Fibroblast of lung (primary cell): ENCODE results near the gene SUV39H2. TPM values are rescaled to one million over a fixed set of nuclear protein-coding genes. Genes with fewer than 3 reads are reported as not detected.

Experiments
- DNase-seq, 2 donors: peaks; one replicate each; pipeline versions ENCODE4 v3.0.0 to v3.0.0-alpha.2; 2010; ENCODE audit warnings: low read depth in 2 of 2
- H2AFZ ChIP-seq: 2 replicates; pipeline ENCODE4 v1.5.1; 2012; ENCODE audit warnings: low read length, control low read depth, inconsistent platforms
- H3K27ac ChIP-seq: 2 replicates; pipeline ENCODE4 v1.5.1; 2011; ENCODE audit warnings: low read length, control low read depth; ENCODE audit not compliant: insufficient read depth
- H3K27me3 ChIP-seq: 2 replicates; pipeline ENCODE4 v1.5.1; 2011; ENCODE audit warnings: mild to moderate bottlenecking, low read length; ENCODE audit not compliant: control insufficient read depth, insufficient read depth
- H3K36me3 ChIP-seq: 2 replicates; pipeline ENCODE4 v1.5.1; 2011; ENCODE audit warnings: low read length; ENCODE audit not compliant: control insufficient read depth, insufficient read depth
- H3K4me1 ChIP-seq: 2 replicates; pipeline ENCODE4 v1.5.1; 2011; ENCODE audit warnings: low read length; ENCODE audit not compliant: control insufficient read depth, insufficient read depth; ENCODE audit errors: extremely low read depth
- H3K4me2 ChIP-seq: 2 replicates; pipeline ENCODE4 v1.5.1; 2011; ENCODE audit warnings: low read length, control low read depth; ENCODE audit not compliant: insufficient read depth; ENCODE audit errors: extremely low read depth
- H3K4me3 ChIP-seq, 4 experiments: fragments of 200-600 bp in 1 of 4; sonication (generic) in 1 of 4; replicated peaks in 1 of 4; 2 replicates each; pipeline ENCODE4 v1.5.1; 2011 to 2016; ENCODE audit warnings: low read length in 4 of 4, low read depth in 3 of 4, mild to moderate bottlenecking in 3 of 4, control low read depth in 2 of 4, inconsistent platforms in 1 of 4, mixed read lengths in 1 of 4; ENCODE audit not compliant: insufficient read depth in 1 of 4; ENCODE audit errors: control extremely low read depth in 1 of 4
- H3K79me2 ChIP-seq: 2 replicates; pipeline ENCODE4 v1.5.1; 2012; ENCODE audit warnings: mild to moderate bottlenecking, low read length, inconsistent platforms; ENCODE audit not compliant: control insufficient read depth, insufficient read depth
- H3K9ac ChIP-seq: 2 replicates; pipeline ENCODE4 v1.5.1; 2011; ENCODE audit warnings: mild to moderate bottlenecking, low read length, control low read depth; ENCODE audit not compliant: insufficient read depth
- H3K9me3 ChIP-seq: 2 replicates; pipeline ENCODE4 v1.5.1; 2012; ENCODE audit warnings: low read depth, low read length; ENCODE audit not compliant: control insufficient read depth, insufficient read depth
- H4K20me1 ChIP-seq: 2 replicates; pipeline ENCODE4 v1.5.1; 2011; ENCODE audit warnings: low read length; ENCODE audit not compliant: control insufficient read depth, insufficient read depth; ENCODE audit errors: extremely low read depth
- CTCF ChIP-seq, 2 donors: IDR thresholded peaks in 1 of 2; conservative IDR thresholded peaks in 1 of 2; 1 replicate in 1 of 2; 2 replicates in 1 of 2; pipeline ENCODE4 v1.5.1; 2011 to 2012; ENCODE audit warnings: low read length in 2 of 2, control low read depth in 1 of 2, inconsistent platforms in 1 of 2, low read depth in 1 of 2, mild to moderate bottlenecking in 1 of 2
- EZH2 ChIP-seq: IDR thresholded peaks from 2 replicates; pipeline ENCODE4 v1.5.1; 2012; ENCODE audit warnings: low read length, control low read depth, mild to moderate bottlenecking; ENCODE audit errors: missing control alignments
- polyA plus RNA-seq, 2 donors: library from polyadenylated mRNA; depleted of rRNA in 1 of 2; stranded (reverse) in 1 of 2; unstranded in 1 of 2; fragments of >200 nt; gene quantifications; 2 replicates each; pipeline ENCODE4 v1.2.1, GENCODE V29; 2011 to 2012; ENCODE audit warnings: missing spikeins in 1 of 2
- total RNA-seq: library from RNA; depleted of rRNA; stranded (reverse); fragments of >200 nt; gene quantifications from 2 replicates; pipeline ENCODE4 v1.2.1, GENCODE V29; 2014

The SUV39H2 gene
- total and polyA plus RNA-seq, 2 donors (not counting 1 experiment from before 2014, with no cell fraction given), result 8.1 to 9.9 TPM

- TF ChIP-seq CTCF (conservative IDR thresholded peaks at IDR 0.05 in 1 of 2, IDR thresholded peaks at IDR 0.05 in 1 of 2; ENCODE audit: low read depth in 1 of 2, low read length in 2 of 2) (peak; percentile 23 to 62), EZH2 (no peak)
Observed at GRCh38 chr10:14904316-14904732, 25.7 kb downstream of the SUV39H2 start.

GRCh38 chr10:14904864-14905263 lies 26.2 kb downstream of the SUV39H2 start:
- H2AFZ ChIP-seq, result no peak overlapping the region
- TF ChIP-seq CTCF (conservative IDR thresholded peaks at IDR 0.05 in 1 of 2, IDR thresholded peaks at IDR 0.05 in 1 of 2; ENCODE audit: low read depth in 1 of 2, low read length in 2 of 2), result no peak
- TF ChIP-seq EZH2, result no peak
- H3K4me2 ChIP-seq, result no peak overlapping the region
- H3K9me3 ChIP-seq, result no peaks in the 10 kb centered on the region
- no peak overlapping the region for H3K4me3 ChIP-seq
- DNase-seq, result no peak
- H3K9ac ChIP-seq, result no peak overlapping the region
- no peaks in the 10 kb centered on the region for H4K20me1 ChIP-seq
- H3K4me1 ChIP-seq, result no peaks in the 10 kb centered on the region
- no peak overlapping the region for H3K27ac ChIP-seq
- peaks cover 8% of the 10 kb centered on the region for H3K36me3 ChIP-seq
- no peaks in the 10 kb centered on the region for H3K79me2 ChIP-seq
- no peaks in the 10 kb centered on the region for H3K27me3 ChIP-seq

More at GRCh38 chr10:14904316-14904732, 25.7 kb downstream of the SUV39H2 start:
- Histone ChIP-seq H3K4me3 (no peak overlapping the region), H3K79me2 (no peaks in the 10 kb centered on the region), H3K9me3 (no peaks in the 10 kb centered on the region), H3K9ac (no peak overlapping the region), H2AFZ (no peak overlapping the region), H3K4me2 (no peak overlapping the region), H3K36me3 (peaks cover 8% of the 10 kb centered on the region), H3K27me3 (no peaks in the 10 kb centered on the region), H3K4me1 (no peaks in the 10 kb centered on the region), H3K27ac (no peak overlapping the region), H4K20me1 (no peaks in the 10 kb centered on the region)
- DNase-seq, result peak; percentile 25 to 42

- TF ChIP-seq CTCF (conservative IDR thresholded peaks at IDR 0.05 in 1 of 2, IDR thresholded peaks at IDR 0.05 in 1 of 2; ENCODE audit: low read depth in 1 of 2, low read length in 2 of 2), result no peak
- TF ChIP-seq EZH2, result no peak
- DNase-seq, result no peak
- no peak overlapping the region for H3K9ac ChIP-seq
- peaks cover 8% of the 10 kb centered on the region for H3K36me3 ChIP-seq
- H3K27me3 ChIP-seq, result no peaks in the 10 kb centered on the region
- no peak overlapping the region for H2AFZ ChIP-seq
- no peaks in the 10 kb centered on the region for H3K4me1 ChIP-seq
- no peaks in the 10 kb centered on the region for H3K9me3 ChIP-seq
- no peak overlapping the region for H3K27ac ChIP-seq
- no peaks in the 10 kb centered on the region for H3K79me2 ChIP-seq
- no peak overlapping the region for H3K4me3 ChIP-seq
- no peak overlapping the region for H3K4me2 ChIP-seq
- H4K20me1 ChIP-seq, result no peaks in the 10 kb centered on the region
Observed at GRCh38 chr10:14905890-14906289, 27.2 kb downstream of the SUV39H2 start.
